Measurements from ENCODE around the gene PRDX5.

DNA sequence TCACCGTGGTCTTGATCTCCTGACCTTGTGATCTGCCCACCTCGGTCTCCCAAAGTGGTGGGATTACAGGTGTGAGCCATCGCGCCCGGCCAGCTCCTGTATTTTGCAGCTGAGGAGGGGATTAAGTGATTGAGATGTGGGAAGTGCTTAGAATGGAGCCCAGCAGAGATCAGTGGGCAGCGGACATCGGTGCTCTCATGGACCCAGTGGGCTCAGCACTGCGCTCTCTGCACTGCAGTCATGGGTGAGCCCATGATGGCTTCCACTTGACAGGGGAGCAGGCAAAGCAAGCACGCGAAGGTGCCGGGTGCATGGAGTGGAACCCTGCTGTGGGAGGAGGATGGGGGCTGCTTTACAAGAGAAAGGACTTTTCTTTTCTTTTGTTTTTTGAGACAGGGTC, 13.0 kb downstream of the PRDX5 start:
- TF ChIP-seq EZH2 (IDR thresholded peaks at IDR 0.05; ENCODE audit: borderline replicate concordance, low read depth, low read length, poor library complexity, severe bottlenecking) (no peak), CTCF (conservative IDR thresholded peaks at IDR 0.05; ENCODE audit: low read depth, low read length) (no peak)
